Inflammatory macrophage treated with lipopolysaccharide for 1 hour (primary cell): ENCODE measurements around the gene TSPAN4.

ENCODE experiments used
- DNase-seq, 2 donors: peaks; one replicate each; pipeline ENCODE4 v3.0.0-alpha.2; 2020 to 2022

TSPAN4 gene

GRCh38 chr11:914747-915501 lies 72.3 kb downstream of the TSPAN4 start:
- no peak for DNase-seq
